GM21447 (cell line): ENCODE measurements around the gene SLC25A34.

ENCODE experiments used
- ATAC-seq: cut with Tn5 transposase; IDR thresholded peaks from one replicate; pipeline ENCODE4 v1.9.1; 2021; ENCODE audit not compliant: unreplicated experiment

SLC25A34 gene

DNA sequence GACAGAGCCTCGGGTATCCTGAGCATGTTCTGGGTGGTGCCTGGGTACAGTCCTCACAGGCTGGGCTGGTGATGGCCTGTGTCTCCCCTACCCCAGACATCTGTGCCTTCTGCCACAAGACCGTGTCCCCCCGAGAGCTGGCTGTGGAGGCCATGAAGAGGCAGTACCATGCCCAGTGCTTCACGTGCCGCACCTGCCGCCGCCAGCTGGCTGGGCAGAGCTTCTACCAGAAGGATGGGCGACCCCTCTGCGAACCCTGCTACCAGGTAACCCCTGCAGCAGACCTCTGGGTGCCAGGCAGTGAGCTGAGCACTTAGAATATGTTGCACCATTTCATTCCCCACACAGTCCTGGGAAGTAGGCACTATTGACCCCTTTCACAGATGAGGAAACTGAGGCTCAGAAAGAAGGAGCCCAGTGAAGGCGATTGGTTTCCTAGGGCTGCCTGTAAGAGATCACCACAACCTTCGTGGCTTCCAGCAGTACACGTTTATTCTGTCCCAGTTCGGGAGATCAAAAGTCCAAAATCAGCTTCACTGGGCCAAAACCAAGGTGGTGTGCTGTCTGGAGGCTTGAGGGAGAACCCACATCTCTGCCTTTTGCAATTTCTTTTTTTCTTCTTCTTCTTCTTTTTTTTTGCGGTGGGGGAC is 34.4 kb downstream of the SLC25A34 start:
- no peak for ATAC-seq

DNA sequence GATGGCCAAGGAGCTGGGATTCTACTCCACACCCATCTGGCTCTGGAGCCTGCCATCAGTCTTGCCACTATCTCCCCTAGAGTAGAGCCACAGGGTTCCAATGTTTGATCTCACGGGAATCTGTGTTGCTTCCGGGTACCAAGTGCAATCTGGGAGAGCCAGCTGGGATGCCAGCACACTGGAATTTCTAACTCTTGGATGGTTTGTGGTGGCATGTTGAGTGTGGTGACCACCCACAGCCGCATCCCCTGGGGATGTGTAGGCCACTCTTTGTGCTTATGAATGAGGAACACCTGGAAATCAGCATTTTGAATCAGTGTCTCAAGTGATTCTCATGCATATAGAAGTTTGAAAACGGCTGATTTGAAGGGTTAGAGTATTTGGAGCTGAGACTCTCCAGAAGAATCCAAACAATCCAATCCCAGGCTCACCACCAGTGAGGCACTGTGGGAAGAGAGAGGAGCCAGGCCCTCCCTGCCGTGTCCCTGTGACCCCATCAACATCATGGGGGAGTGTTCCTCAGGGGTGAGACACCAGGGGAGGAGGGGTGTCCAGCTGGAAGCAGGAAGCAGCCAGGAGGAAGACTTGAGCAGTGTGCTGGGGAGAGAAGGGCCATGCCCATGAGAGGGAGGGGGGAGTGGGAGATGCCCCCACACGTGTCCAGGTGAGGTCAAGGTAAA is 35.9 kb downstream of the SLC25A34 start:
- no peak for ATAC-seq

DNA sequence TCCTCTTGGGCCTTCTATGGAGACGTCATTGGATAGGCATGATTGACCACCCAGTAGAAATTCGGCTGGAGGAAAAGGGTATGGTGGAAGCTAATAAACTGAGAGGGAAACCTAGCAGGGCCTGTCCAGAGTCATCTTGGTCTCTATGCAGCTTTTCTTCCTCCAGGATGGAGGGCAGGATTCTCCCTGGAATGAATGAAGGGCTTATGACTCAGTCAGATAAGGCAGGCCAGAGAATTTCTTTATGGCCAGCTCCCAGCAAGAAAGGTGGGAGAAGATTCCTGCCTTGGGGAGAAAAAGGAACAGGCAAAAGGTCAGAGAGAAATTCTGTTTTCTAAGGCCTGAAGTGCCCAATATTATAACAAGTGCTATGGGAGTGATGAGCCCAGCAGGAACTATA is 39.6 kb downstream of the SLC25A34 start:
- no peak for ATAC-seq

DNA sequence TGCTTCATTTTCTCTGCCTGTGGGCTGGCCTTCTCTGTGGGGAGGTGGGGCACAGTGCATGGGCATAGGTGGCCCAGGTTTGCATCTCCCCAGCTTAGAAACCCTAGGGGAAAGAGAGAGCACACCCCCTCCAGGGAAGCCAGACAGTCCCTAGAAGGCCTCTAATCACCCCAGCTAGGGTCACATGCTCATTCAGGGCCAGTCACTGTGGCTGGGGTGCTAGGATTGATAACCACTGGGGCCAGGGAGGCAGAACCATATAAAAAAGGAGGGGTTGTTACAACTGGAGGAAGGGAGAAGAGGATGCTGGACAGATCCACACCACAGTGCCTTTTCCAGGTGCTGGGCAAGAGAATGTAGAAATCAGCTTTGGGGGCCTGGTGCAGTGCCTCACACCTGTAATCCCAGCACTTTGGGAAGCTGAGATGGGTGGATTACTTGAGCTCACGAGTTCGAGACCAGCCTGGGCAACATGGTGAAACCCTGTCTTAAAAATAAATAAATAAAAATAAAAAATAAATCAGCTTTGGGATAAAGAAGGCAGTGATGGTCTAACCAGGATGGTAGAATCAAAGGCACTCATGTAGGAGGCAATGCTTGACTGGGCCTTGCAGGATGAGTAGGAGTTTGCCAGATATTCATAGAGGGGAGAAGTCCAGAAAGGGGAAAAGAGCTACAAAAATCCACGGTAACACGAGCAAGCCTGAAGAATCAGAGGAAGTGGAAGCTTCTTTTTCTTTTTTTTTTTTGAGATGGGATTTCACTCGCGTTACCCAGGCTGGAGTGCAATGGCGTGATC is 42.0 kb downstream of the SLC25A34 start:
- no peak for ATAC-seq

GRCh38 chr1:15785683-15786082 is 49.6 kb downstream of the SLC25A34 start:
- no peak for ATAC-seq

GRCh38 chr1:15786581-15786980 is 50.5 kb downstream of the SLC25A34 start:
- ATAC-seq = no peak

GRCh38 chr1:15788624-15789301 is 52.7 kb downstream of the SLC25A34 start:
- no peak for ATAC-seq
